H9 (cell line): ENCODE measurements around the gene OLFM1. TPM values are rescaled to one million over a fixed set of nuclear protein-coding genes. Genes with fewer than 3 reads are reported as not detected.

ENCODE experiments used
- DNase-seq: peaks from one replicate; pipeline ENCODE4 v3.0.0-alpha.2; 2017
- H2AFZ ChIP-seq: one replicate; pipeline ENCODE4 v1.6.1; 2013; ENCODE audit warnings: mild to moderate bottlenecking, low read length, control low read depth, moderate library complexity
- H2AK5ac ChIP-seq: 2 replicates; pipeline ENCODE4 v1.6.1; 2013; ENCODE audit warnings: low read length, control low read depth, mixed read lengths; ENCODE audit not compliant: insufficient read length
- H2BK120ac ChIP-seq: one replicate; pipeline ENCODE4 v1.6.1; 2013; ENCODE audit warnings: low read depth, mild to moderate bottlenecking, low read length, control low read depth, inconsistent platforms; ENCODE audit not compliant: poor library complexity, severe bottlenecking
- H2BK12ac ChIP-seq: 2 replicates; pipeline ENCODE4 v1.6.1; 2013; ENCODE audit warnings: low read length, control low read depth, mixed read lengths, low read depth; ENCODE audit not compliant: insufficient read length
- H2BK15ac ChIP-seq: 2 replicates; pipeline ENCODE4 v1.6.1; 2013; ENCODE audit warnings: low read depth, low read length, control low read depth
- H2BK20ac ChIP-seq: one replicate; pipeline ENCODE4 v1.6.1; 2013; ENCODE audit warnings: low read depth, mild to moderate bottlenecking, low read length, control low read depth, inconsistent platforms; ENCODE audit not compliant: poor library complexity, severe bottlenecking
- H2BK5ac ChIP-seq: 2 replicates; pipeline ENCODE4 v1.6.1; 2013; ENCODE audit warnings: low read length, control low read depth, mixed read lengths; ENCODE audit not compliant: insufficient read length
- H3K14ac ChIP-seq: 2 replicates; pipeline ENCODE4 v1.6.1; 2013; ENCODE audit warnings: low read length, control low read depth; ENCODE audit not compliant: insufficient read depth
- H3K18ac ChIP-seq: 2 replicates; pipeline ENCODE4 v1.6.1; 2013; ENCODE audit warnings: low read depth, mild to moderate bottlenecking, mixed read lengths, low read length, control low read depth; ENCODE audit not compliant: insufficient read length
- H3K23ac ChIP-seq: 2 replicates; pipeline ENCODE4 v1.6.1; 2013; ENCODE audit warnings: low read length, control low read depth, mixed read lengths, low read depth; ENCODE audit not compliant: insufficient read length
- H3K23me2 ChIP-seq: 2 replicates; pipeline ENCODE4 v1.6.1; 2013; ENCODE audit warnings: low read depth, mild to moderate bottlenecking, mixed read lengths, low read length, control low read depth; ENCODE audit not compliant: insufficient read length, poor library complexity, severe bottlenecking
- H3K27ac ChIP-seq: 2 replicates; pipeline ENCODE4 v1.5.1; 2013; ENCODE audit warnings: low read length, control low read depth, mixed read lengths, low read depth; ENCODE audit not compliant: insufficient read length
- H3K27me3 ChIP-seq: 2 replicates; pipeline ENCODE4 v1.6.1; 2013; ENCODE audit warnings: low read length, control low read depth, inconsistent platforms; ENCODE audit not compliant: insufficient read depth
- H3K4ac ChIP-seq: 2 replicates; pipeline ENCODE4 v1.6.1; 2013; ENCODE audit warnings: low read depth, mild to moderate bottlenecking, control low read depth, inconsistent platforms, low read length, moderate library complexity
- H3K4me1 ChIP-seq: 2 replicates; pipeline ENCODE4 v1.6.1; 2013; ENCODE audit warnings: low read length, control low read depth, inconsistent platforms; ENCODE audit not compliant: insufficient read depth
- H3K4me2 ChIP-seq: 2 replicates; pipeline ENCODE4 v1.6.1; 2013; ENCODE audit warnings: low read length, control low read depth, mixed read lengths; ENCODE audit not compliant: insufficient read length, insufficient read depth
- H3K56ac ChIP-seq: 2 replicates; pipeline ENCODE4 v1.6.1; 2013; ENCODE audit warnings: low read depth, mild to moderate bottlenecking, mixed read lengths, low read length, control low read depth; ENCODE audit not compliant: insufficient read length
- H3K79me1 ChIP-seq: 2 replicates; pipeline ENCODE4 v1.6.1; 2013; ENCODE audit warnings: low read depth, mild to moderate bottlenecking, moderate library complexity, low read length, control low read depth, inconsistent platforms; ENCODE audit not compliant: insufficient read depth, poor library complexity, severe bottlenecking
- H3K79me2 ChIP-seq: 2 replicates; pipeline ENCODE4 v1.6.1; 2013; ENCODE audit warnings: low read length, control low read depth, inconsistent platforms; ENCODE audit not compliant: insufficient read depth
- H3K9ac ChIP-seq: 2 replicates; pipeline ENCODE4 v1.6.1; 2013; ENCODE audit warnings: low read length, control low read depth, mixed read lengths; ENCODE audit not compliant: insufficient read length; ENCODE audit errors: extremely low read depth
- H3K9me3 ChIP-seq: one replicate; pipeline ENCODE4 v1.6.1; 2013; ENCODE audit warnings: low read depth, low read length, inconsistent platforms; ENCODE audit not compliant: control insufficient read depth
- H3T11ph ChIP-seq: one replicate; pipeline ENCODE4 v1.6.1; 2013; ENCODE audit warnings: mild to moderate bottlenecking, low read length, control low read depth, inconsistent platforms
- H4K20me1 ChIP-seq: one replicate; pipeline ENCODE4 v1.6.1; 2013; ENCODE audit not compliant: control insufficient read depth, insufficient read length, insufficient read depth
- H4K5ac ChIP-seq: 2 replicates; pipeline ENCODE4 v1.6.1; 2013; ENCODE audit warnings: low read depth, mild to moderate bottlenecking, mixed read lengths, low read length, control low read depth; ENCODE audit not compliant: insufficient read length
- H4K8ac ChIP-seq: replicated peaks from 2 replicates; pipeline ENCODE4 v1.6.1; 2013; ENCODE audit warnings: low read length, control low read depth, mixed read lengths, low read depth; ENCODE audit not compliant: insufficient read length
- H4K91ac ChIP-seq: 2 replicates; pipeline ENCODE4 v1.6.1; 2013; ENCODE audit warnings: low read depth, mild to moderate bottlenecking, moderate library complexity, mixed read lengths, low read length, control low read depth; ENCODE audit not compliant: insufficient read length
- H3K27ac Mint-ChIP-seq, 3 experiments: 2 replicates in 2 of 3; 3 replicates in 1 of 3; pipeline ENCODE4 v1.8.0; 2020 to 2021; ENCODE audit warnings: mixed read lengths in 3 of 3, mild to moderate bottlenecking in 1 of 3, moderate library complexity in 1 of 3
- H3K27me3 Mint-ChIP-seq: 2 replicates; pipeline ENCODE4 v1.8.0; 2021; ENCODE audit warnings: low read depth, mild to moderate bottlenecking, moderate library complexity, mixed read lengths
- H3K36me3 Mint-ChIP-seq, 3 experiments: 2 replicates in 2 of 3; 3 replicates in 1 of 3; pipeline ENCODE4 v1.8.0; 2020 to 2021; ENCODE audit warnings: low read depth in 3 of 3, mixed read lengths in 3 of 3; ENCODE audit not compliant: insufficient read depth in 1 of 3
- H3K4me1 Mint-ChIP-seq, 2 experiments: 2 replicates each; pipeline ENCODE4 v1.8.0; 2020; ENCODE audit warnings: mixed read lengths in 2 of 2
- H3K4me3 Mint-ChIP-seq, 2 experiments: 2 replicates in 1 of 2; 3 replicates in 1 of 2; pipeline ENCODE4 v1.8.0; 2020 to 2021; ENCODE audit warnings: mild to moderate bottlenecking in 2 of 2, mixed read lengths in 2 of 2, moderate library complexity in 1 of 2
- H3K9me3 Mint-ChIP-seq, 2 experiments: 2 replicates in 1 of 2; 3 replicates in 1 of 2; pipeline ENCODE4 v1.8.0; 2020; ENCODE audit warnings: mild to moderate bottlenecking in 2 of 2, mixed read lengths in 2 of 2, moderate library complexity in 1 of 2
- CTCF ChIP-seq: fragments of 200-600 bp; sonication (generic); conservative IDR thresholded peaks from 3 replicates; pipeline ENCODE4 v1.8.0; 2021; ENCODE audit warnings: antibody characterized with exemption, mild to moderate bottlenecking
- WGBS: extraction: QIAGEN DNeasy Blood & Tissue Kit; methylation state at CpG from one replicate; pipeline ENCODE4 v1.1.7; 2013; ENCODE audit warnings: missing lambda C conversion rate, low lambda C conversion rate, mixed read lengths; ENCODE audit not compliant: insufficient read length; ENCODE audit errors: extremely low coverage; 5-methylcytosine and 5-hydroxymethylcytosine counted together
- total RNA-seq: library from RNA; stranded (reverse); gene quantifications from 2 replicates; pipeline ENCODE4 v1.2.1, GENCODE V29; 2021

OLFM1 gene
- total RNA-seq, 1 experiment from 2014 or later: 34.1 TPM

DNA sequence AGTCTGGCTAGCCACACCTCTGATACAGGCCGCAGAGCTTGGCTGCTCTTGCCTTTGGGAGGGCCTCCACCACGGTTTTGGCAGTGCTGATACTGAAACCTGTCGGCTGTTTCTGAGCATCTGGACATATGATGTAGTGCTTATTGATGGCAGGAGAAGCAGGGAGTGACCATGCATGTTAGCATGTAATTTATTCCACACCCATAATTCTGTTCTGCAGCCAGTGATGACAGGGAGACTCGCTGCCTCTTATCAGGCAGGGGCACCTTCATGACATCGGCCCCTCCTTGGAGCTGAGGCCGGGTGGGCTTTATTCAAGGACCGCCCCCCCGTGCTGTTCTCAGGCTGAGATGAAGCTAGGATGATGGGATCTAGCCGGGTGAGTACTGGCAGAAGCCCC, 49.0 kb downstream of the OLFM1 start:
- no peak overlapping the region for H4K91ac ChIP-seq
- H2BK12ac ChIP-seq: no peak overlapping the region
- peaks cover 2% of the 10 kb centered on the region for H4K20me1 ChIP-seq
- H3K79me1 ChIP-seq: no peaks in the 10 kb centered on the region
- H3K23me2 ChIP-seq: peaks cover 2% of the 10 kb centered on the region
- no peak overlapping the region for H3K56ac ChIP-seq
- H2BK20ac ChIP-seq: no peak overlapping the region
- no CpG with 5 or more reads among the region's 9 CpGs for WGBS
- no peak overlapping the region for H2BK15ac ChIP-seq
- no peak for DNase-seq
- no peak overlapping the region for H3K4ac ChIP-seq
- H3K27me3 ChIP-seq: no peaks in the 10 kb centered on the region
- H3K9ac ChIP-seq: no peak overlapping the region
- H3K27me3 Mint-ChIP-seq: peaks cover 11% of the 10 kb centered on the region
- H3K36me3 Mint-ChIP-seq: peaks cover 7 to 11% (median 11%) of the 10 kb centered on the region in 3 experiments; a peak in 4 of 7 replicates
- H3K18ac ChIP-seq: no peak overlapping the region
- no peaks in the 10 kb centered on the region for H3K4me1 ChIP-seq
- H3K14ac ChIP-seq: peak overlapping the region; percentile 41; the same call in 1 of the 2 replicates
- H3K23ac ChIP-seq: no peak overlapping the region
- no peak overlapping the region for H2AFZ ChIP-seq
- peaks cover 16 to 20% of the 10 kb centered on the region in 2 experiments for H3K4me1 Mint-ChIP-seq
- H3T11ph ChIP-seq: no peak overlapping the region
- no peak overlapping the region for H2BK120ac ChIP-seq
- no peak overlapping the region for H2AK5ac ChIP-seq
- TF ChIP-seq CTCF: no peak
- H3K4me2 ChIP-seq: no peak overlapping the region
- H3K4me3 Mint-ChIP-seq: no peak overlapping the region
- no peaks in the 10 kb centered on the region for H3K79me2 ChIP-seq
- H3K27ac ChIP-seq: no peak overlapping the region
- no peak overlapping the region for H4K8ac ChIP-seq
- no peaks in the 10 kb centered on the region for H3K9me3 ChIP-seq
- no peak overlapping the region; a peak in 1 of 7 replicates for H3K27ac Mint-ChIP-seq
- H3K9me3 Mint-ChIP-seq: peaks cover 11 to 16% of the 10 kb centered on the region in 2 experiments
- H2BK5ac ChIP-seq: no peak overlapping the region
- H4K5ac ChIP-seq: no peak overlapping the region
